BE2C (cell line): ENCODE measurements around the gene CABP5. TPM values are rescaled to one million over a fixed set of nuclear protein-coding genes. Genes with fewer than 3 reads are reported as not detected.
"Not testable (repeated sequence)": the region's sequence is repeated elsewhere in the genome, so short reads cannot be mapped to it uniquely, and the experiment has no call there.

Experiments used
- DNase-seq: peaks from one replicate; pipeline ENCODE4 v3.0.0-alpha.2; 2020
- H3K27me3 ChIP-seq: fragments of 250-450 bp; sonication (Bioruptor Pico); 2 replicates; pipeline ENCODE4 v1.5.1; 2020; ENCODE audit warnings: mild to moderate bottlenecking
- H3K36me3 ChIP-seq: fragments of 250-450 bp; sonication (Bioruptor Pico); 2 replicates; pipeline ENCODE4 v1.5.1; 2020; ENCODE audit warnings: mild to moderate bottlenecking
- H3K4me1 ChIP-seq: fragments of 250-450 bp; sonication (Bioruptor Pico); 2 replicates; pipeline ENCODE4 v1.5.1; 2020
- H3K4me3 ChIP-seq: 2 replicates; pipeline ENCODE4 v1.5.1; 2011; ENCODE audit warnings: low read depth, low read length
- H3K9me3 ChIP-seq: fragments of 250-450 bp; sonication (Bioruptor Pico); 2 replicates; pipeline ENCODE4 v1.5.1; 2020
- polyA plus RNA-seq: library from polyadenylated mRNA; unstranded; fragments of >200 nt; gene quantifications from one replicate; pipeline ENCODE4 v1.2.1, GENCODE V29; 2012; ENCODE audit warnings: low read depth, missing spikeins; ENCODE audit not compliant: insufficient read length, insufficient read depth
- TF ChIP-seq, protein P1 (sequence below): IDR thresholded peaks from 2 replicates; pipeline ENCODE4 v1.5.1; 2012; ENCODE audit warnings: mild to moderate bottlenecking, low read depth, low read length

The CABP5 gene
- not detected for polyA plus RNA-seq

DNA sequence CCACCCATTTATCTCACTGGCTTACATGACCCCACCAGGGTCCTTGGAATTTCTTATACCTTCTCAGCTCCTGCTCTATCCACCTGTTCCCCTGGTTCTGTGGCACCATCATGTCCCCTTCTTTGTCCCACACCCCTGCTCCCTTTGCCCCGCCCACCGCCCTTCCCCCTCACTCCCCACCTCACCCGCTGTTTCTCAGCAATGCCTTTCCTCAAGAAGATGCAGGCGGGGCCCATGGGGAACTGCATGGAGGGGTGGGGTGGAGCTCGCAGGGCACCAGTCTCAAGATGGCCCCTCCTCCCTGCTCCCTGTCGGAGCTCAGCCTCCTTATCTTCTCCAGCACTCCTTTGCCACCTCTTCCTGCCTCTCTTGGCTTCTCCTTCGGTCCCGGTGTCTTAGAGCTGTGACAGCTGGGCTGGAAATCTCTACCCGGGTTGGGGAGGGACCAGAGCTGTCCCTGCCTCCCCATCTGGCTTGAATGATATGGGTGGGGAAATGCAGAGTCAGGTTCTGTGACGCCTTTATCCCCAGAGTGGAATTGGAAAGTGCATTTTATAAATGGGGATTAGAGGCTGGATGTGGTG, at the start of gene CABP5:
CABP5 (minus strand) TSS at position 405 of the 584 bp plus-strand sequence; CDS start at position 248, 157 bp downstream.
- no peak for DNase-seq
- no peaks in the 10 kb centered on the region for H3K36me3 ChIP-seq
- no peak within 1 kb of the TSS for H3K4me3 ChIP-seq
- H3K4me1 ChIP-seq: no peaks in the 10 kb centered on the region
- H3K27me3 ChIP-seq: peaks cover 4% of the 10 kb centered on the region; the same call in 1 of the 2 replicates
- TF ChIP-seq, protein P1, sequence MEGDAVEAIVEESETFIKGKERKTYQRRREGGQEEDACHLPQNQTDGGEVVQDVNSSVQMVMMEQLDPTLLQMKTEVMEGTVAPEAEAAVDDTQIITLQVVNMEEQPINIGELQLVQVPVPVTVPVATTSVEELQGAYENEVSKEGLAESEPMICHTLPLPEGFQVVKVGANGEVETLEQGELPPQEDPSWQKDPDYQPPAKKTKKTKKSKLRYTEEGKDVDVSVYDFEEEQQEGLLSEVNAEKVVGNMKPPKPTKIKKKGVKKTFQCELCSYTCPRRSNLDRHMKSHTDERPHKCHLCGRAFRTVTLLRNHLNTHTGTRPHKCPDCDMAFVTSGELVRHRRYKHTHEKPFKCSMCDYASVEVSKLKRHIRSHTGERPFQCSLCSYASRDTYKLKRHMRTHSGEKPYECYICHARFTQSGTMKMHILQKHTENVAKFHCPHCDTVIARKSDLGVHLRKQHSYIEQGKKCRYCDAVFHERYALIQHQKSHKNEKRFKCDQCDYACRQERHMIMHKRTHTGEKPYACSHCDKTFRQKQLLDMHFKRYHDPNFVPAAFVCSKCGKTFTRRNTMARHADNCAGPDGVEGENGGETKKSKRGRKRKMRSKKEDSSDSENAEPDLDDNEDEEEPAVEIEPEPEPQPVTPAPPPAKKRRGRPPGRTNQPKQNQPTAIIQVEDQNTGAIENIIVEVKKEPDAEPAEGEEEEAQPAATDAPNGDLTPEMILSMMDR: no peak
- H3K9me3 ChIP-seq: no peaks in the 10 kb centered on the region

DNA sequence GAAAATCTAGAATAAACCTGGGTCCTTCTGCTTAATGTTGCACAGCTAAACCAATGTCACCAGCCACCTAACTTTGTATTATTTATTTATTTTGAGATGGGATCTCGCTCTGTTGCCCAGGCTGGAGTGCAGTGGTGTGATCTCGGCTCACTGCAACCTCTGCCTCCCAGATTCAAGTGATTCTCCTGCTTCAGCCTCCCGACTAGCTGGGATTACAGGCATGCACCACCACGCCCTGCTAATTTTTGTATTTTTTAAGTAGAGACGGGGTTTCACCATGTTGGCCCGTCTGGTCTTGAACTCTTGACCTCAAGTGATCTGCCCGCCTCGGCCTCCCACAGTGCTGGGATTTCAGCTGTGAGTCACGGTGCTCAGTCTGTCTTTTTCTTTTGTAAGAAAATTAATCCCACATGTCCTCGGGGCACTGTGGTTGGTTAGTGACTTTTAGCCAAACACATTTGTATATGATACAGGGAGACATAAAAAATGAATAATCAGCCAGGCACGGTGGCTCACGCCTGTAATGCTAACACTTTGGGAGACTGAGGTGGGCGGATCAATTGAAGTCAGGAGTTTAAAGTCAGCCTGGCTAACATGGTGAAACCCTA, 47.3 kb upstream of the CABP5 start:
- not testable (repeated sequence) for H3K9me3 ChIP-seq, DNase-seq, H3K4me1 ChIP-seq, H3K27me3 ChIP-seq, H3K4me3 ChIP-seq, H3K36me3 ChIP-seq

DNA sequence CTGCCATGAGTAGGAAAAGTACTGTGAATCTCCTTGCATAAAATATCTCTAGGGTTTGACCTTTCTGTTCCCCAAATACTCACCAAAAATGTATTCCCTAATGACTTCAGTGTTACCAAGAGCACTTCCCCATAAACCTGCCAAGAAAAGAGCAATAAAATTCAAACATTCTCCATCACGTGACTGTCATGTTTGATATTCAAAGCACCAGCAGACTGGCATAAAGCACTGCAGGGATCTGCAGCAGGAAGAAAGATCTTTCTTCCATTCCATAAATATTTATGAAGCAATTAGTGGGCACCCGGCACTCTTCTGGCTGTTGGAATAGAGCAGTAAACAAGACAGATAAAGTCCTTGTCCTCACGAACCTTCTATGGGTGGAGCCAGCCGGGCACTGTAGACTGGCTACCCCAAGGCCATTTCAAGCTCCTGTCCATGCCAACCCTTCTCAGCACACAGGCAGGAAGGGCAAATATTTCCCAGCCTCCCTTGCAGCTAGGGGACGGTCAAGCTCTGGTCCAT, 46.5 kb upstream of the CABP5 start:
- H3K4me3 ChIP-seq: no peak overlapping the region
- H3K36me3 ChIP-seq: no peaks in the 10 kb centered on the region
- H3K9me3 ChIP-seq: 0 out of 2 replicates have a peak, but pooled peaks cover 2% of the 10 kb centered on the region
- H3K4me1 ChIP-seq: no peaks in the 10 kb centered on the region
- no peaks in the 10 kb centered on the region for H3K27me3 ChIP-seq
- TF ChIP-seq, protein P1: no peak
- no peak for DNase-seq

DNA sequence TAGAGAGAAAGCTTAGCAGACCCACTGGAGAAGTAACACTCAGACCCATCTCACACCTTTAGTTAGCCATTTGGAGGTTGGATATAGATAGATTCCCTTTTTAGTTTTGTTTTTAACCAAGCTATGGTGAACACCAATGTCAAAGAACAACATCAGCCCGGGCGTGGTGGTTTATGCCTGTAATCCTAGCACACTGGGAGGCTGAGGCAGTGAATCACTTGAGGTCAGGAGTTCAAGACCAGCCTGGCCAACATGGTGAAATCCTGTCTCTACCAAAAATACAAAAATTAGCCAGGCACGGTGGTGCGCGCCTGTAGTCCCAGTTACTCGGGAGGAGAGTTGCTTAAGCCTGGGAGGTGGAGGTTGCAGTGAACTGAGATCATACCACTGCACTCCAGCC, 45.1 kb upstream of the CABP5 start:
- not testable (repeated sequence) for H3K4me3 ChIP-seq, DNase-seq, H3K36me3 ChIP-seq, H3K4me1 ChIP-seq, H3K9me3 ChIP-seq, H3K27me3 ChIP-seq

DNA sequence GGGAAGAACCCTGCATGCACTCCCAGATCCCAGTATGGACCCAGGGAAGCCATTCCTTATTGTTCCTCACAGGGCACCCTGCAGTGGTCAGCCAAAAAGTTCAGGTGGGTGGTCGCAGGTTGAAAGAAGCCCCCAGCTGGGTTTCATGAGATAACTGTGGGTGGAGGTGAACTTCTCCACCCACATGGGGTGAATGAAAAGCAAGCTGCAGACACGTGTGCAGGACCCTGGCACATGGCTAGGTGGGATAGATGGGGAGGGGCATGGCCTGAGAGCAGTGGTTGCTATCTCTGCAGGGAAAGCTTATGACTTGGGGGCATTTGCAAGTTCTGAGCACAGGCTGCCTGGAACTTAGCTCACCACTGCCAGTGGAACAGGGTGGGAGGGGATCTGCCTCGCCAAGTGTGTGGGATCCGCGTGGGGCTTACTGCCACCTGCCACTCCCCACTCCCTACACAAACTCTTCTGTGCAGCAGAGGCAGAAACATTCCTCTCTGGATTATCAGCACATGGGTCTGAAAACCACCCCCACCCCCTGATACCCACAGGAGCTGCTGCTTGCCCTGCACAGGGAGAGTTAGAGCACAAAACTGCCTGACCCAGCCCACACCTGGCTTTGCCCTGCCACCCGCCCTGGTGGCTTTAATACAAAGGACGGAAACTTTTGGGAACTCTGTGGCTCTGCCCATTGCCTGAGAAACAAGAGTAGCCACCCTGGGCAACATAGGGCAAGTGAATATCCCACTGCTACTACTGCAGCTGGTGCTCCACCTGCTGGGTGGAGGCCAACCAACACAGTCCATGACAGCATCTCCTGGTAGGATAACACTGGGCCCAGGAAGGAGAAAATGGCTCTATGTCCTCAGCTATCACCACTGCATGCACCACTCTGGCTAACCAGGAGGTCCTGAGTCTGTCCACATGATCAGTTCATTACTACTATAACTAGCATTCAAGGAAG, 42.3 kb upstream of the CABP5 start:
- TF ChIP-seq, protein P1: peak; percentile 35
- no peaks in the 10 kb centered on the region for H3K9me3 ChIP-seq
- no peaks in the 10 kb centered on the region for H3K27me3 ChIP-seq
- H3K36me3 ChIP-seq: no peaks in the 10 kb centered on the region
- peak; percentile 18 for DNase-seq
- H3K4me3 ChIP-seq: no peak overlapping the region
- H3K4me1 ChIP-seq: no peaks in the 10 kb centered on the region

DNA sequence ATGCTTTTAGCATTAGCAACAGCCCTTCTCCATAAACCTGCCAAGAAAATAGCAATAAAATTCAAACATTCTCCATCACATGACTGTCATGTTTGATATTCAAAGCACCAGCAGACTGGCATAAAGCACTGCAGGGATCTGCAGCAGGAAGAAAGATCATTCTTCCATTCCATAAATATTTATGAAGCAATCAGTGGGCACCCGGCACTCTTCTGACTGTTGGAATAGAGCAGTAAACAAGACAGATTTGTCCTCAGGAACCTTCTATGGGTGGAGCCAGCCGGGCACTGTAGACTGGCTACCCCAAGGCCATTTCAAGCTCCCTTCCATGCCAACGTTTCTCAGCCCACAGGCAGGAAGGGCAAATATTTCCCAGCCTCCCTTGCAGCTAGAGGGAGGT, 41.2 kb upstream of the CABP5 start:
- TF ChIP-seq, protein P1: no peak
- no peaks in the 10 kb centered on the region for H3K9me3 ChIP-seq
- no peak overlapping the region for H3K4me3 ChIP-seq
- H3K4me1 ChIP-seq: no peaks in the 10 kb centered on the region
- H3K36me3 ChIP-seq: no peaks in the 10 kb centered on the region
- DNase-seq: no peak
- H3K27me3 ChIP-seq: peaks cover 3% of the 10 kb centered on the region; the same call in 1 of the 2 replicates
